ENCODE data around the gene SERPINB6. TPM values are rescaled to one million over a fixed set of nuclear protein-coding genes. Genes with fewer than 3 reads are reported as not detected.
A peak's percentile ranks its signal among the peaks of the same experiment; 100 is the strongest.

Gene SERPINB6
- total and polyA plus RNA-seq, 9 of the 15 experiments (the other 6 are each of a cell fraction or from before 2014, with no cell fraction given): 86.6 to 211 (median 143) TPM

DNA sequence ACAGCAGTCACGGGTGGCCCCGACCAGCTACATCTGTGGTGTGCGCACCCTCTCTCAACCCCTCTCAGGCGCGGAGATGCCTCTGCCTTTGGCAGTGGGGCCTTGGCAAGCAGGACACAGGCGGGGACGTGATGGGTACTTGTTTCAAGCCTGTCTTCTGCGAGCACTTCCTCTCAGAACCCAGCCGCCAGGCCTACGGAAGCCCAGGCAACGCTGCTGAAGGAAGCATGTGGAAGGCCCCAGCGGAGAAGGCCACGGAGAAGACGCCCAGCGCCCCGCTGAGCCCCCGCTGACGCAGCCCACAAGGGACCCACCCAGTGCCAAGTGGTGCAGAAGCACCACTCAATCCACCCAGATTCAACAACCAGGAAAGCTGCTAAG, 13.0 kb downstream of the SERPINB6 start:
- POLR2A ChIA-PET: interaction anchor here (0.5 to 2.5 kb wide), 5 partner anchors 9 to 117 kb away, joined by 3 to 12 read pairs (median 3); partner anchors contain the start of genes SERPINB1 and SERPINB6
- in situ Hi-C loops (cut with MboI): no loop called here
- intact Hi-C loops (cut with micrococcal nuclease): no loop called here
- CTCF ChIA-PET (ENCODE audit: low intra/inter-chr PET ratio): no interaction called here
- TF ChIP-seq NR2C2 (CRISPR knock-in tag; IDR thresholded peaks at IDR 0.05) (no peak), NR2C2 (tag; IDR thresholded peaks at IDR 0.05) (no peak), KDM2B (CRISPR knock-in tag; IDR thresholded peaks at IDR 0.05) (no peak), POLR2G (IDR thresholded peaks at IDR 0.05; ENCODE audit: low read depth, low read length) (peak; percentile 52), BRF1 (IDR thresholded peaks at IDR 0.05; ENCODE audit: borderline replicate concordance, extremely low read depth, insufficient read length) (no peak), SMAD2 (IDR thresholded peaks at IDR 0.05; ENCODE audit: low read depth, low read length) (no peak), DDX20 (tag; IDR thresholded peaks at IDR 0.05; ENCODE audit: low read depth) (no peak)
- FAIRE-seq (no peak), ATAC-seq (no peak), DNase-seq (ENCODE audit: extremely low read depth in 1 of 4, low spot score in 3 of 4) (no peak)
- H3K27me3 ChIP-seq (ENCODE audit: control insufficient read depth in 2 of 2, insufficient read depth in 2 of 2, low read length in 2 of 2): no peaks in the 10 kb centered on the region
- H3K4me3 ChIP-seq: no peak overlapping the region
- H3K9me1 ChIP-seq (ENCODE audit: control insufficient read depth, insufficient read depth, low read length): no peaks in the 10 kb centered on the region
- H3K9ac ChIP-seq (ENCODE audit: insufficient read depth in 1 of 2, low read depth in 2 of 2, low read length in 2 of 2): peak overlapping the region in 1 of 2 experiments; percentile 47; a peak in 2 of 4 replicates
- peaks cover 55% of the 10 kb centered on the region for H3K36me3 ChIP-seq (ENCODE audit: control insufficient read depth, insufficient read depth, low read length)
- H4K20me1 ChIP-seq (replicated peaks; ENCODE audit: control insufficient read depth, insufficient read depth, low read length): no peaks in the 10 kb centered on the region
- peaks cover 44% of the 10 kb centered on the region for H3K79me2 ChIP-seq (ENCODE audit: control insufficient read depth, insufficient read depth, low read length)
- H3K4me1 ChIP-seq (replicated peaks in 1 of 2; ENCODE audit: control insufficient read depth in 2 of 2, insufficient read depth in 2 of 2, low read length in 2 of 2): peaks cover 21% of the 10 kb centered on the region in 2 experiments; a peak in 4 of 5 replicates
- no TSS peak for BruUV-seq (replicated peaks)
- H2AFZ ChIP-seq (ENCODE audit: low read depth, low read length): no peak overlapping the region
- H3K27ac ChIP-seq (ENCODE audit: extremely low read depth, low read depth, low read length): no peak overlapping the region
- 92% methylated on average over 18 of the region's 18 CpGs for WGBS (ENCODE audit: insufficient coverage, low coverage, missing lambda C conversion rate)
- H3K4me2 ChIP-seq (ENCODE audit: insufficient read depth, low read length): no peak overlapping the region
- H3K9me3 ChIP-seq (replicated peaks; ENCODE audit: control insufficient read depth, insufficient read depth, low read depth, low read length): no peaks in the 10 kb centered on the region

All from K562 (cell line).